ENCODE measurements around the gene ZNF658.
"Not testable (repeated sequence)": the region's sequence is repeated elsewhere in the genome, so short reads cannot be mapped to it uniquely, and the experiment has no call there.

DNA sequence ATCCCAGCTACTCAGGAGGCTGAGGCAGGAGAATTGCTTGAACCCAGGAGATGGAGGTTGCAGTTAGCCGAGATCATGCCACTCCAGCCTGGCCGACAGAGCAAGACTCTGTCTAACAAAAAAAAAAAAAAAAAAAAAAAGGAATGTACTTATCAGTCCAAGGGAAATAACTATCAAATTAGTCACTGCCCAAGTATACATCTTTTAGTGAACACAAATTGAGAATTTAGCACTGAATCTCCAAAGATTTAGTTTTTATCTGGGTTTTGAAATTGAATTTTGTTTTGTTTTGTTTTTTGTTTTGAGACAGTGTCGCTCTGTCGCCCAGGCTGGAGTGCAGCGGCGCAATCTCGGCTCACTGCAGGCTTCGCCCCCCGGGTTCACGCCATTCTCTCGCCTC lies 52.1 kb downstream of the ZNF658 start:
- TF ChIP-seq, protein P1, sequence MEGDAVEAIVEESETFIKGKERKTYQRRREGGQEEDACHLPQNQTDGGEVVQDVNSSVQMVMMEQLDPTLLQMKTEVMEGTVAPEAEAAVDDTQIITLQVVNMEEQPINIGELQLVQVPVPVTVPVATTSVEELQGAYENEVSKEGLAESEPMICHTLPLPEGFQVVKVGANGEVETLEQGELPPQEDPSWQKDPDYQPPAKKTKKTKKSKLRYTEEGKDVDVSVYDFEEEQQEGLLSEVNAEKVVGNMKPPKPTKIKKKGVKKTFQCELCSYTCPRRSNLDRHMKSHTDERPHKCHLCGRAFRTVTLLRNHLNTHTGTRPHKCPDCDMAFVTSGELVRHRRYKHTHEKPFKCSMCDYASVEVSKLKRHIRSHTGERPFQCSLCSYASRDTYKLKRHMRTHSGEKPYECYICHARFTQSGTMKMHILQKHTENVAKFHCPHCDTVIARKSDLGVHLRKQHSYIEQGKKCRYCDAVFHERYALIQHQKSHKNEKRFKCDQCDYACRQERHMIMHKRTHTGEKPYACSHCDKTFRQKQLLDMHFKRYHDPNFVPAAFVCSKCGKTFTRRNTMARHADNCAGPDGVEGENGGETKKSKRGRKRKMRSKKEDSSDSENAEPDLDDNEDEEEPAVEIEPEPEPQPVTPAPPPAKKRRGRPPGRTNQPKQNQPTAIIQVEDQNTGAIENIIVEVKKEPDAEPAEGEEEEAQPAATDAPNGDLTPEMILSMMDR (IDR thresholded peaks at IDR 0.05; ENCODE audit: low read depth, low read length): not testable (repeated sequence)
- TF ChIP-seq EZH2phosphoT487 (IDR thresholded peaks at IDR 0.05; ENCODE audit: low read depth): not testable (repeated sequence)
